Inferior parietal cortex (tissue), 1 donor: ENCODE data around the gene ARHGAP40.
A peak's percentile ranks its signal among the peaks of the same experiment; 100 is the strongest.

ENCODE experiments used
- DNase-seq: peaks from one replicate; pipeline ENCODE4 v3.0.0-alpha.2; 2016; ENCODE audit errors: extremely low spot score

Gene ARHGAP40

GRCh38 chr20:38680500-38681306 lies 79.1 kb downstream of the ARHGAP40 start:
- DNase-seq: no peak

- DNase-seq: no peak
Measured at GRCh38 chr20:38685271-38685670, 83.7 kb downstream of the ARHGAP40 start.

- DNase-seq: no peak
Measured at GRCh38 chr20:38685853-38686473, 84.4 kb downstream of the ARHGAP40 start.

DNA sequence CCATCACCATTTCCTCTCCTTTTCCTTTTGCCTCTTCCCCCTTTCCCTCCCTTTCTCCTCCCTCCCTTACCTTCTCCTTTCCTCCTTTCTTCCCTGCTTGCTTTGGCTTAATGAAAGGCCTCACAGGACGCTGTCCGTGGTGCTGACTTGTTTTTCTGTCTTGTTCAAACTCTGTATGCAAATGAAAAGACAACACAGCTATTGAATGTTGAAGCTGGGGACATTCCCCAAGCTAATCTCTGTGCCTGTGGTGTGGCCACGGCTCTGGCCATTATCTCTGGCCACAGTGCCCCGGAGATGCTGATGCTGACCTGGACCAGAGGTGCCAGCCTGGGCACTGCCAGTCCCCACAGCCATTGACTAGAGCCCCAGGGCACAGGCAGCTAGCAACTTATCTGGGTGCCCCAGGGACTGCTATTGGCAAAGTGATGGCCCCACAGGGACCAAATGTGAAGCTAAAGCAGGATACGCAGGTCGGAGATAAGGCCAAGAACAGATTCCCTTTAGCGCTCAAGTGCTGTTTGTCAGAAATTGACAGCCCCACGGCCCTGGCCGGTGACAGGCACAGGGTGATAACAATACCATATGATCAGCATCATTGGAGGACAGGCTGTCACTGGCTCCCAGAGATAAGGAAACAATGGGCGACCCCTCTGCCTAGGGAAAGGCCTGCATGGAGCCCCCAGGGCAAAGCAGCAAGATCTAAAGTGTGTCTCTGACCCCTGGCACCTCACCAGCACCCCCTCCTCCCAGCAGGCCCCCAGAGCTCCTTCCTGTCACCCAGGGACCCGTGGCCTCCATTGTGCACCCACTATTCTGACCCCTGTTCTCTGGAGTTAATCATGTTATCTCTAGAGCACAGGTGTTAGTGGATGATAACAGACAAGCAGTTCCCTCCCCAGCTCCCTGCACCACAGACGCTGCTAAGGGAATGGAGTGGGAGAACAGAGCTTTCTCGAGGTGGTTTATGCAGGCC lies 91.1 kb downstream of the ARHGAP40 start:
- peak; percentile 74 for DNase-seq

- DNase-seq: no peak
Measured at GRCh38 chr20:38697306-38697705, 95.7 kb downstream of the ARHGAP40 start.

- DNase-seq: no peak
Measured at GRCh38 chr20:38698541-38698940, 96.9 kb downstream of the ARHGAP40 start.

DNA sequence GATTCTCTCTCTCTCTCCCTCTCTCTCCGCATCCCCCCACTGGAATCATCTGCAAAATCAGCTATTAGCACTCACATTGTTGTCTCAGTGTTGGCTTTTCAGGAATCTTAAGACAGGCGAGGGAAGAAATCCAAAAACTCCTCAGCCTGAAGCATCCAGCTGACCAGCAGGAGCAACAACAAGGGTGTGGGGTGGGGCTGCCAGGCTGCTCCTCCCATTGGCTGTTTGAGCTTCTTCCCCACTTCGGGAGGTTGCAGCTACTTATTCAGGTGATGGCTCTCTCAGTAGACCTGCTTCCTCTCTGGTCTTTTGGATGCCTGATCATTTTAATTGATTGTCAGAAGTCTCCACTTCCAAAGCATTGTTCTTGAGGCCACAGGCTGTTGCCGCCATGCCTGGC lies 98.5 kb downstream of the ARHGAP40 start:
- no peak for DNase-seq
